Measurements from ENCODE around the gene NCOA7.

The NCOA7 gene

GRCh38 chr6:125815080-125815910 lies 24.5 kb downstream of the NCOA7 start:
- no peaks in the 10 kb centered on the region for H3K9me3 ChIP-seq (ENCODE audit: control insufficient read depth in 2 of 2, low read length in 2 of 2)
- H3K27me3 ChIP-seq (ENCODE audit: control insufficient read depth in 1 of 2, insufficient read depth in 2 of 2, low read length in 2 of 2): no peaks in the 10 kb centered on the region
- no peak overlapping the region for H3K4me3 ChIP-seq (ENCODE audit: low read length in 2 of 2)
- H3K36me3 ChIP-seq (ENCODE audit: control insufficient read depth in 2 of 2, insufficient read depth in 2 of 2, low read length in 2 of 2): peaks cover 0 to 3% of the 10 kb centered on the region in 2 donors
- H3K27ac ChIP-seq (ENCODE audit: low read length): no peak overlapping the region
- H3K9ac ChIP-seq (ENCODE audit: low read length in 2 of 2): no peak overlapping the region
- H3K4me1 ChIP-seq (ENCODE audit: control insufficient read depth, insufficient read depth, low read length): no peaks in the 10 kb centered on the region

- Histone ChIP-seq H3K27ac (ENCODE audit: low read length) (no peak overlapping the region), H3K9me3 (ENCODE audit: control insufficient read depth in 2 of 2, low read length in 2 of 2) (no peaks in the 10 kb centered on the region), H3K4me1 (ENCODE audit: control insufficient read depth, insufficient read depth, low read length) (no peaks in the 10 kb centered on the region), H3K9ac (ENCODE audit: low read length in 2 of 2) (no peak overlapping the region), H3K27me3 (ENCODE audit: control insufficient read depth in 1 of 2, insufficient read depth in 2 of 2, low read length in 2 of 2) (no peaks in the 10 kb centered on the region), H3K4me3 (ENCODE audit: low read length in 2 of 2) (no peak overlapping the region), H3K36me3 (ENCODE audit: control insufficient read depth in 2 of 2, insufficient read depth in 2 of 2, low read length in 2 of 2) (peaks cover 0 to 4% of the 10 kb centered on the region in 2 donors)
These were observed 26.1 kb downstream of the NCOA7 start for GRCh38 chr6:125816828-125817280.

GRCh38 chr6:125818225-125818657 lies 27.5 kb downstream of the NCOA7 start:
- H3K4me3 ChIP-seq (ENCODE audit: low read length in 2 of 2): no peak overlapping the region
- H3K27ac ChIP-seq (ENCODE audit: low read length): no peak overlapping the region
- peaks cover 0 to 4% of the 10 kb centered on the region in 2 donors for H3K36me3 ChIP-seq (ENCODE audit: control insufficient read depth in 2 of 2, insufficient read depth in 2 of 2, low read length in 2 of 2)
- no peak overlapping the region for H3K9ac ChIP-seq (ENCODE audit: low read length in 2 of 2)
- no peaks in the 10 kb centered on the region for H3K4me1 ChIP-seq (ENCODE audit: control insufficient read depth, insufficient read depth, low read length)
- H3K9me3 ChIP-seq (ENCODE audit: control insufficient read depth in 2 of 2, low read length in 2 of 2): no peaks in the 10 kb centered on the region
- no peaks in the 10 kb centered on the region for H3K27me3 ChIP-seq (ENCODE audit: control insufficient read depth in 1 of 2, insufficient read depth in 2 of 2, low read length in 2 of 2)

GRCh38 chr6:125818772-125819260 lies 28.1 kb downstream of the NCOA7 start:
- Histone ChIP-seq H3K9ac (ENCODE audit: low read length in 2 of 2) (no peak overlapping the region), H3K4me1 (ENCODE audit: control insufficient read depth, insufficient read depth, low read length) (no peaks in the 10 kb centered on the region), H3K36me3 (ENCODE audit: control insufficient read depth in 2 of 2, insufficient read depth in 2 of 2, low read length in 2 of 2) (peaks cover 0 to 4% of the 10 kb centered on the region in 2 donors), H3K27ac (ENCODE audit: low read length) (no peak overlapping the region), H3K27me3 (ENCODE audit: control insufficient read depth in 1 of 2, insufficient read depth in 2 of 2, low read length in 2 of 2) (no peaks in the 10 kb centered on the region), H3K9me3 (ENCODE audit: control insufficient read depth in 2 of 2, low read length in 2 of 2) (no peaks in the 10 kb centered on the region), H3K4me3 (ENCODE audit: low read length in 2 of 2) (no peak overlapping the region)

- H3K36me3 ChIP-seq (ENCODE audit: control insufficient read depth in 2 of 2, insufficient read depth in 2 of 2, low read length in 2 of 2): peaks cover 0 to 4% of the 10 kb centered on the region in 2 donors
- H3K4me1 ChIP-seq (ENCODE audit: control insufficient read depth, insufficient read depth, low read length): no peaks in the 10 kb centered on the region
- no peak overlapping the region for H3K9ac ChIP-seq (ENCODE audit: low read length in 2 of 2)
- H3K27me3 ChIP-seq (ENCODE audit: control insufficient read depth in 1 of 2, insufficient read depth in 2 of 2, low read length in 2 of 2): no peaks in the 10 kb centered on the region
- no peak overlapping the region for H3K27ac ChIP-seq (ENCODE audit: low read length)
- no peaks in the 10 kb centered on the region for H3K9me3 ChIP-seq (ENCODE audit: control insufficient read depth in 2 of 2, low read length in 2 of 2)
- no peak overlapping the region for H3K4me3 ChIP-seq (ENCODE audit: low read length in 2 of 2)
These were observed 29.0 kb downstream of the NCOA7 start for GRCh38 chr6:125819535-125820326.

- H3K9ac ChIP-seq (ENCODE audit: low read length in 2 of 2): no peak overlapping the region
- H3K4me3 ChIP-seq (ENCODE audit: low read length in 2 of 2): no peak overlapping the region
- peaks cover 0 to 4% of the 10 kb centered on the region in 2 donors for H3K36me3 ChIP-seq (ENCODE audit: control insufficient read depth in 2 of 2, insufficient read depth in 2 of 2, low read length in 2 of 2)
- H3K27me3 ChIP-seq (ENCODE audit: control insufficient read depth in 1 of 2, insufficient read depth in 2 of 2, low read length in 2 of 2): no peaks in the 10 kb centered on the region
- no peaks in the 10 kb centered on the region for H3K9me3 ChIP-seq (ENCODE audit: control insufficient read depth in 2 of 2, low read length in 2 of 2)
- no peak overlapping the region for H3K27ac ChIP-seq (ENCODE audit: low read length)
- H3K4me1 ChIP-seq (ENCODE audit: control insufficient read depth, insufficient read depth, low read length): no peaks in the 10 kb centered on the region
These were observed 31.1 kb downstream of the NCOA7 start for GRCh38 chr6:125821825-125822281.

- Histone ChIP-seq H3K9ac (ENCODE audit: low read length in 2 of 2) (no peak overlapping the region), H3K4me1 (ENCODE audit: control insufficient read depth, insufficient read depth, low read length) (no peaks in the 10 kb centered on the region), H3K4me3 (ENCODE audit: low read length in 2 of 2) (no peak overlapping the region), H3K9me3 (ENCODE audit: control insufficient read depth in 2 of 2, low read length in 2 of 2) (no peaks in the 10 kb centered on the region), H3K27me3 (ENCODE audit: control insufficient read depth in 1 of 2, insufficient read depth in 2 of 2, low read length in 2 of 2) (no peaks in the 10 kb centered on the region), H3K27ac (ENCODE audit: low read length) (no peak overlapping the region), H3K36me3 (ENCODE audit: control insufficient read depth in 2 of 2, insufficient read depth in 2 of 2, low read length in 2 of 2) (peaks cover 0 to 4% of the 10 kb centered on the region in 2 donors)
These were observed 32.4 kb downstream of the NCOA7 start for GRCh38 chr6:125823180-125823579.

- Histone ChIP-seq H3K27me3 (ENCODE audit: control insufficient read depth in 1 of 2, insufficient read depth in 2 of 2, low read length in 2 of 2) (no peaks in the 10 kb centered on the region), H3K4me3 (ENCODE audit: low read length in 2 of 2) (no peak overlapping the region), H3K27ac (ENCODE audit: low read length) (no peak overlapping the region)
These were observed 34.4 kb downstream of the NCOA7 start for GRCh38 chr6:125824946-125825771.

GRCh38 chr6:125826695-125827463 lies 36.1 kb downstream of the NCOA7 start:
- Histone ChIP-seq H3K27ac (ENCODE audit: low read length) (no peak overlapping the region), H3K9ac (ENCODE audit: low read length in 2 of 2) (no peak overlapping the region), H3K4me3 (ENCODE audit: low read length in 2 of 2) (no peak overlapping the region), H3K9me3 (ENCODE audit: control insufficient read depth in 2 of 2, low read length in 2 of 2) (no peaks in the 10 kb centered on the region), H3K27me3 (ENCODE audit: control insufficient read depth in 1 of 2, insufficient read depth in 2 of 2, low read length in 2 of 2) (no peaks in the 10 kb centered on the region), H3K36me3 (ENCODE audit: control insufficient read depth in 2 of 2, insufficient read depth in 2 of 2, low read length in 2 of 2) (no peaks in the 10 kb centered on the region), H3K4me1 (ENCODE audit: control insufficient read depth, insufficient read depth, low read length) (no peaks in the 10 kb centered on the region)

More at GRCh38 chr6:125824946-125825771, 34.4 kb downstream of the NCOA7 start:
- H3K36me3 ChIP-seq (ENCODE audit: control insufficient read depth in 2 of 2, insufficient read depth in 2 of 2, low read length in 2 of 2): peaks cover 0 to 2% of the 10 kb centered on the region in 2 donors
- no peaks in the 10 kb centered on the region for H3K4me1 ChIP-seq (ENCODE audit: control insufficient read depth, insufficient read depth, low read length)
- no peak overlapping the region for H3K9ac ChIP-seq (ENCODE audit: low read length in 2 of 2)
- H3K9me3 ChIP-seq (ENCODE audit: control insufficient read depth in 2 of 2, low read length in 2 of 2): no peaks in the 10 kb centered on the region

Measured in stomach smooth muscle (tissue), 2 donors.